Measurements from ENCODE around the gene ZCCHC13.
"Not testable (repeated sequence)": the region's sequence is repeated elsewhere in the genome, so short reads cannot be mapped to it uniquely, and the experiment has no call there.

Gene ZCCHC13

GRCh38 chrX:74304016-74304415, at the start of gene ZCCHC13:
ZCCHC13 (plus strand) TSS chrX:74304180; CDS start chrX:74304267, 87 bp downstream.
- no peak for DNase-seq

DNA sequence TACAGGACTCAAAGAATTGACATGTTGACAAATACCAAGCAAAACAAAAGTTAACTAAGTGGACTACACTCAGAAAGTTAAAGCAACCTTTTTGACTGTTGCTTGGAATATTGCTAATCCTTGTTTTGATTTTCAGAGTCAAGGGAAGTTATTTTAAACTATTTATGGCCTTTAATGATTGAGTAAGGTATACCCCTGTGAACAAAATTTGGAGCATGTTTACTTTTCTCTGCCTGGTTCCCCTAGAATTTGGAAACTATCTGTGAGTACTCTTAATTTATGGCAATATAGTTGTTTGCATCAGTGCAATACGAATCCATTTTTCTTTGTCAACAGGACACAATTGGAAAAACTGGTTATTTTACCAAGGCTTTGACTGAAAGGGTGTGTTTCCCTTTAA, 45.9 kb upstream of the ZCCHC13 start:
- DNase-seq, result not testable (repeated sequence)

DNA sequence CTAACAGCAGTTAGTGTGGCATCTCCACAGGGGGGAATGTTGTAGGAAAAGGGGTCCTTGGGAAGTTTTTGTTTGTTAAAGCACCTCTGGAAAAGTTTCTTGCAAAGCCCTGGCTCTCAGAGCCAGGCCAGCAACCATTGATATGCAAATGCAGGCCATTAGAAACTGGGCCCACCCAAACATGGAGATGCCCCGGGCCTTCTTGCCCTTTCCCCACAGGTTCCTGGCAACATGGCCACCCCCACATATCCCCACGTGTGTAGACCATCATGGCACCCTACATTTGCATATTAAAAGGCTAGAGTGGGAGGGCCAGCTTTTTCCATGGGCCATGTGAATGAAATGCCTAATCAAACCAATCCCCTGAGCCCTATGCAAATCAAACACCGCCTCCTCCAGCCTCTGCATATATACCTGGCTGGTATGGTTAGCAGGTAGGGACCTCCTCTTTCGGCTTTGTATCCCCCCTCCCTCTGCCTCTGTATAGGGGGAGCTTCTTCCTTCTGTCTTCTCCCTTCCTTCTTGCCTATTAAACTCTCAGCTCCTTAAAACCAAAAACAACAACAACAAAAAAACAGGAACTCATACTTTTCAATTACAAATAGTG, 44.0 kb upstream of the ZCCHC13 start:
- no peak for DNase-seq

DNA sequence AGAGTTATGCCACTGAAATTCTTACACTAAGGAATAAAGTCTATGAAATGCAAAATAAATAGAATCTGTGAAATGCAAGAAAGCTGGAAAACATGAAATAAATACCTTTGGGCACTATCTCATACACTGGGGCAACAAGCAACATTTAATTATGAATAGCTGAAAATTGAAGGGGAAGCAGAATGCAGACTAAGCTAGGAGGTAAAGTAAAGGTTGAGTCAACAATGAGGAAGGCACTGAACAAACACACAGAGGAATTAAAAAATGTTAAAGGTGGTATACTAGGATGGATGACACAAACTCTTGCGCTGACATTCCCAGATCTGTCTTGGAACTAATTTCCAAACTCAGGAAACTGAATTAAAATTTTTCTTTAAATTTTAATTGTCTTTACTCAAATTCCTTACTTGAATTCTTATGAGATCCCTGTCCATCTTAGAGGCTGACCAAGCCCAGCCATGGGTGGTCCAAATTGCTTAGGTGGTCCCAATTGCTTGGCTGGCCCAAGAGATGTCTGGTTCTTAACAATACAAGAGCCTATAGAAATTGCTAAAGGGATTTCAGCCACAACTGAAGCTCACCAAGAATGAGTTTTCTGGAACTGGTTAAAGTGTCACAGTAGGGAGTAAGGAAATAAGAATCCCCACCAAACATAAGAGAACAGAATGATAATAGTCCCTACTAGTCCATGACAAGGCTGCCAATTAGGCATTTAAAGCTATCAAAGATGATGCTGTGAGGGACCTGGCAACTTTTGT, 41.3 kb upstream of the ZCCHC13 start:
- DNase-seq, result no peak

GRCh38 chrX:74270393-74270792, 33.6 kb upstream of the ZCCHC13 start:
- DNase-seq, result no peak

DNA sequence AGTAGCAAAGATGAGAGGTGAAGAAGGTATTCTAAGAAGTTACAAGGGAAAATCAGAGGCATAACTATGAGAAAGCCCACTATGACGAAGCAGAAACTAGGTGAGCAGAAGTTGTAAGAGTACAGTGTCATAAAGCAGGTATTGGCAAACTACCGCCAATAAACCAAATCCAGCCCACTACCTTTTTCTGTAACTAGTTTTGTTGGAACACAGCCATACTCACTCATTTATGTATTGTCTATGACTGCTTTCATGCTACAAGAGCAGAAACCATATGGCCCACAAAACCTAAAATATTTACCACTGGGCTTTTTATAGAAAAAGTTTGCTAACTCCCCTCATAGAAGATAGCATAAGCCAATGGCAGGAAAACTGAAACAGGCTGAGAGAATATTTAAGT, 31.8 kb upstream of the ZCCHC13 start:
- no peak for DNase-seq

- DNase-seq, result no peak
Observed at GRCh38 chrX:74274516-74274915, 29.5 kb upstream of the ZCCHC13 start.

- no peak for DNase-seq
Observed at GRCh38 chrX:74277320-74277719, 26.7 kb upstream of the ZCCHC13 start.

GRCh38 chrX:74277846-74278245, 26.1 kb upstream of the ZCCHC13 start:
- no peak for DNase-seq

DNA sequence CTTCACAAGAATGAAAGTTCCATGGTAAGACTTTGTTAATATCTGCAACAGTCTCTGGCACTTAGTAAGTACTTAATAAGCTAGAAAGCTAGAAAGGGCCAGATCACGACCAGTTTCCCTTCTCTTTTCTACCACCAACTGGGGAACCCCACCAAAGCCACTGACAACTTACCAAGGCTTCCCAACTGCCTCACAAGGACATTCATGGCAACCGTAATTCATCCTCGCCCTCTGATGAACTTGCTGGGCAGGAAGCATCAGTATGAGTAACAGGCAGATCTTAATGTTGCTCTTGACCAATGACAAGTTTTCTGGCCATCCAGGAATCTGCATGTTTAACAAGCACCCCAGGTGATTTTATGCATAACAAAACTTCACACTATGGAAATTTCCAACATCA, 23.2 kb upstream of the ZCCHC13 start:
- no peak for DNase-seq

DNA sequence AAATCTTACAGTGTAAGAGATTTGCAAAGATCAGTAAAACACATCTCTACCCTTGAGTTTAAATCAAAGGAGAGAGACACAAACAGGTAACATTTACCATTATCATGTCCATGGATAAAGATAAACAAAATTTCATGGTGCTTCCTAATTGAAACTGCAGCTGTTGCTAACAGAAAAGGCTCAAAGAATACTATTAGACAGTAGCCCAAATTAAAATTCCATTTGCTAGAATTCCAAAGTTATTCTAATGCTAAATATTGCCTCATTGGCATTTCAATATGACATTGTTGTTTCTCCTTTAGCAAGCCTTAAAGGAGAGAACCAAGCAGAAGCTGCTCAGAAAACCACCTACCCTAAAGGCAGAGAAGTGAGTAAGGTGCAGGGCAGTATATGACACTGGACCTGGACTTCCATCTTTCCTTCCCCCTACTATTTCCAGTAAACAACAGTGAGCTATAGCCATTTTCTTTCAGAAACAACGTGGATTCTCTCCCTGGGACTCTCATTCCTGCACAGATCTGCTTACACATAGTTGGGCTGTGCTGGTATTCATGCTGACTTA, 19.5 kb upstream of the ZCCHC13 start:
- DNase-seq, result no peak

DNA sequence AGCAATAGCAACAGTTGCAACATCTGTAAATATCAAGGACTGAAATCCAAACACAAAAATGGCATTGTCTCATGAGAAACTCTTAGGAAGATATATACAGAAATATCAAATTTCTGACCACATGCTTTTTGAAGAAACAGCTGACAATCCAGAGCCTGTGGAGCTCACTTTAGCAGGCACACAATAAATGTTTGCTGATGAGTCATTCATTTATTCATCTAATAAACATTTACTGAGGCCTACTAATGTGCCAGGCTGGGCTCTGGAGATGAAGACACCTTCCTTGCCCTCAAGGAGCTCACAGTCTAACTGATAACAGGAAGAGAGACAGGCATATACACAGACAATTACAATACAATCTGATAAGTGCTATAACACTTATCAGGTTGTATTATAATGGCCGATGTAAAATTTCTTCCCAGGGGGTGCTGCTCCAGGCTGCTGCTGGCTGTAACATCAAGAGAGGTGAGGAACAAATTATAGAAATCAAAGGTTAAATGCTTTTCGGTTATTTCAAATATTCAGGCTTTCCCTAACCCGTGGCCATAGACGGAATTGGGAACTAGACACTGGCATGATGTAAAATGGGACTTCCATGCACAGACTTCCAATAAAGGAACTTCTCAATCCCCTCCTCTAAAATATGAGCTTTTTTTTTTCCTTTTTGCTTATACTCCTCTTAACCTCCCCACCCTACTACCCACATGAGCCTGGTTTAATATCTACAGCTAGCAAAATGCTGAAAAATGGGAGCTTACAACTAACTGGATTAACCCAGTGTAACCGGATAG, 16.8 kb upstream of the ZCCHC13 start:
- no peak for DNase-seq

GRCh38 chrX:74291577-74291963, 12.4 kb upstream of the ZCCHC13 start:
- no peak for DNase-seq

DNA sequence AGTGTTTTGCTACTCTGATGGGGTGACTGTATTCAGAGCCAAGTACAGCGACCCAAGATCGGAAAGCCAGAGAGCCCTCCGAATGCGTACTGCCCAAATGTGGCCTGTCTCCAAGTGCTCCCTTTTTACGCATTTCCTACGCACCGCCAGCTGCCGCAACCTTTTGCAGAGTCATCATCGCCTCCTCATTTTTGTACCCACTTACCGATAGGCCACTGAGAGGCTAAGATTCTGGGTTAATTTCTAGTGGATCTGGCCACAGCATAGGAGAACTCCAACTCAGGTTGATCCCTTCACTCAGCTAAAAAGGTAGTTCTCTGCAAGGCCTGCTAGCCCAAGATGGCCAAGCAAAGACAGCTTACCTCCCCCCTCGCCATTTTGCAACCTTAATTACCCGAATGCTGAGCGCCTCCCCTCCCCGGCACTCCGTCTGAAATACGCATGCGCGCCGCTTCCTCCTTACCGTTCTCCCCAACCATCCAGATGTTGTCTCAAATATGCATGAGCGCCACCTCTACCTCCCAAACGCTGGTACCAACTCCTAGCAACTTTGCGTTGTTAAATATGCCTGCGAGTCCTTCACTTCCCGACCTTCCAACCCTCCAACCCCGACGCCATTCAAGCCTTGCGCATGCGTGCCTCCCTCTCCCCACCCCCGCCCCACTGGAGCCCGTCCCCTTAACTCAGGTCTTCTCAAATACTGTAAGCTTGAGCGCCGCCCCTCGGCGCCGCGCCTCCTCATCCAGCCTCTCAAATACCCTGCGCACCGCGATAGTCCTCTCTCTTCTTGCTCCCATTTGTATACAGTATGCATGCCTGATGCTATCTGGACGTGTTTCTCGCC, 11.8 kb upstream of the ZCCHC13 start:
- DNase-seq, result peak; percentile 79

DNA sequence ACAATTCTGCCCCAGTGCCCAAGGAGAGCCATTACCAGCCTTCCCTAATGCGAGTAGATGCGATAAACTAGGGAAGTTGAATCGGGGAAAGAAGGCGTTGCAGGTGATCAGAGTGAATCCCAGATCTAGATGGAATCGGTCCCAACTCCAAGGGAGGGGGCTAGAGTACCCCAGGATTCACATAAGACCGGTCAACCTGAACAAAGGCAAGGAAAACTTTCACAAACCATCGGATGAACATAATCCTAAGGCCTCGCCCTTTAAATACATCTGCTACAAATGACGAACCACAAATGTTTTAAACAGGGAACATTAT, 11.2 kb upstream of the ZCCHC13 start:
- DNase-seq, result no peak

- DNase-seq, result peak; percentile 65 to 66
Observed at GRCh38 chrX:74293343-74293946, 10.5 kb upstream of the ZCCHC13 start.

DNA sequence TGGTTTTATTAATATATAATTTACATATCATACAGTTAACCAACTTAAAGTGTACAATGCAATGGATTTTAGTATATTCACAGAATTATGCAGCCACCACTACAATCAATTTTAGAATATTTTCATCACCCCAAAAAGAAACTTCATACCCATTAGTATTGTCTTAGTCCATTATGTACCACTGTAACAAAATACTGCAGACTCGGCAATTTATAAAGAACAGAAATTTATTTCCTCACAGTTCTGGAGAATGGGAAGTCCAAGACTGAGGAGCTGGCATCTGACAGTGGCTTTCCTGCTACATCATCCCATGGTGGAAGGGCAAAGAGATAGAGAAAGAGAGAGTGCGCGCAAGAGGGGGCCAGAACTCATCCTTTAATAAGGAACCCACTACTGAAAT, 8.9 kb upstream of the ZCCHC13 start:
- DNase-seq, result no peak

DNA sequence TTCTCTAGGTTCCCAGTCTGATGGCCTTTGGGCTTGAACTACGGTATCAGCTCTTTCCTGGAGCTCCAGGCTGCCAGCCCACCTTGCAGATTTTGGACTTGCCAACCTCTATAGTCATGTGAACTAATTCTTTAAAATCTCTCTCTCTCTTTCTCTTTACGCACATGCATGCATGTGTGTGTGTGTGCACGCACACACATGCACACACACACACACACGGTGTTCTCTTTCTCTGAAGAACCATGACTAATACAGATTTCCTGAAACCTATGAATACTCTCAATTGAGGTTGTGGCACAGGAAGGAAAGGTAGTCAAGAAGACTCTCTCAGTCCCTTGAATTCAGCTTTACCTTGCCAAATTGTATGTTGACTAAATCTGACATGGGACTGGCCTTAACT, 6.2 kb upstream of the ZCCHC13 start:
- DNase-seq, result no peak

DNA sequence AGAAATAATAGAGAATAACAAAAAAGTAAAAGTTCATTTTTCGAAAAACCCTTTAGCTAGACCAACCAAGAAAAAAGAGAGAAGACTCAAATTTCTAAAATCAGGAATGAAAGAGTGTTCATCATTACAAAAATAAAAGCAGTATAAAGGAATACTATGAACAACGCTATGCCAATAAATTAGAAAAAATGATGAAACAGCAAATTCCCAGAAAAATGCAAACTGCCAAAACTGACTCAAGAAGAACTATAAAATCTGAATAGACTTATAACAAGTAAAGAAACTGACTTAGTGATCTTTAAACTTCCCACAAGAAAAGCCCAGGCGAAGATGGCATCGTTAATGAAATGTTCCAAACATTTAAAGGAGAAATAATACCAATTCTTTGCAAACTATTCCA, 3.1 kb upstream of the ZCCHC13 start:
- DNase-seq, result no peak

GRCh38 chrX:74318672-74319071, 14.7 kb downstream of the ZCCHC13 start:
- DNase-seq, result no peak

DNA sequence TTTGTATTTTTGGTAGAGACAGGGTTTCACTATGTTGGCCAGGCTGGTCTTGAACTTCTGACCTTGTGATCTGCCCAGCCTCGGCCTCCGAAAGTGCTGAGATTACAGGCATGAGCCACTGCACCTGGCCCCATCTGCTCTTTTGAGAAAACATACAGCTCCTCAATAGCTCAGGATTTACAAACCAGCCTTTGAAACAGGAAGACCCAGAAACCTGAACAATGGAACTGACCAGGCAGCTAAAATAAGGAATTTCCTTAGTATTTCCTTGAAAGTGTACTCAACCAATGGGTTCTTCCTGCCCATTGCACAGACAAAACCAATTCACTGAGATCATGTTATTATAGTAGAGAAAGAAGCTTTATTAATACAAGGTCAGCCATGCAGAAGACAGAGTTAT, 15.3 kb downstream of the ZCCHC13 start:
- not testable (repeated sequence) for DNase-seq

DNA sequence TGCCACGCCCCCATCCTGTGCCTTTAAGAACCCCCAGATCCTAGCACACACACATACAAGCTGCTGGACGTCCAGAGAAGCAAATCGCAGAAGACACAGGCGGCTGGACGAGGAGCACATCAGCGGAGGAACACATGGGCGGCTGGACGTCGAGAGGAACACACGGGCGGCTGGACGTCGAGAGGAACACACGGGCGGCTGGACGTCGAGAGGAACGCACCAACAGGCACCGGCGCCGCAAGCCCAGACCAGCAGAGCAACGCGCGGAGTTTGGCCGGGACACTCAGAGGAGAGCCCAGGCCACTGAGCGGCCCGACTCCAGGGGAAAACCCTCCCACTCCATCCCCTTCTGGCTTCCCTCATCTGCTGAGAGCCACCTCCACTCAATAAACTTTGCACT, 17.2 kb downstream of the ZCCHC13 start:
- DNase-seq, result no peak

Data from stimulated activated CD4-positive, alpha-beta T cell treated with anti-CD3 and anti-CD28 coated beads, Interleukin-2, amount 100 ng/mL, for 24 hours (primary cell).